Endothelial cell of umbilical vein (primary cell): ENCODE results near the gene PDE3A. TPM values are rescaled to one million over a fixed set of nuclear protein-coding genes. Genes with fewer than 3 reads are reported as not detected.

ENCODE experiments used
- BruUV-seq: library from RNA; stranded (reverse); fragments of 400-500 nt; replicated peaks from 2 replicates; lab custom pipeline; 2021; lab: Mats Ljungman, UMichigan
- CTCF ChIA-PET: fragments of 300-600, 350-600 bp; sonication (Branson Sonifier 250); formaldehyde crosslinking; loops from one replicate; lab custom pipeline; 2021; ENCODE audit warnings: antibody characterized with exemption, inconsistent platforms; lab: Charles Lee
- POLR2A ChIA-PET: fragments of 300-600, 350-600 bp; sonication (Branson Sonifier 250); formaldehyde crosslinking; loops from one replicate; lab custom pipeline; 2021; ENCODE audit warnings: antibody characterized with exemption, inconsistent platforms; lab: Charles Lee
- DNase-seq: peaks from one replicate; pipeline ENCODE4 v3.0.0-alpha.2; 2011; ENCODE audit warnings: low read depth, low spot score
- FAIRE-seq: peaks from 2 replicates; lab custom pipeline; 2011; peaks lifted over from hg19 to GRCh38; lab: Jason Lieb, UNC
- H2AFZ ChIP-seq: 2 replicates; pipeline ENCODE4 v1.6.0; 2012; ENCODE audit warnings: low read depth, low read length, control low read depth, inconsistent platforms
- H3K27ac ChIP-seq: 2 replicates; pipeline ENCODE4 v1.5.1; 2011; ENCODE audit warnings: low read depth, mild to moderate bottlenecking, control low read depth, low read length, moderate library complexity; ENCODE audit not compliant: insufficient read depth
- H3K27me3 ChIP-seq, 2 experiments: 2 replicates each; pipeline versions ENCODE4 v1.6.0 to v1.6.1; 2011; ENCODE audit warnings: low read length in 2 of 2, mixed read lengths in 1 of 2; ENCODE audit not compliant: control insufficient read depth in 2 of 2, insufficient read depth in 2 of 2
- H3K36me3 ChIP-seq, 2 experiments: 2 replicates in 1 of 2; 3 replicates in 1 of 2; pipeline ENCODE4 v1.5.1; 2011; ENCODE audit warnings: low read length in 2 of 2, mild to moderate bottlenecking in 1 of 2, moderate library complexity in 1 of 2; ENCODE audit not compliant: control insufficient read depth in 2 of 2, insufficient read depth in 2 of 2; ENCODE audit errors: extremely low read depth in 1 of 2
- H3K4me1 ChIP-seq: 3 replicates; pipeline ENCODE4 v1.5.1; 2011; ENCODE audit warnings: mild to moderate bottlenecking, low read length; ENCODE audit not compliant: control insufficient read depth, insufficient read depth; ENCODE audit errors: extremely low read depth
- H3K4me2 ChIP-seq: 2 replicates; pipeline ENCODE4 v1.6.1; 2011; ENCODE audit warnings: low read length, control low read depth, mixed read lengths; ENCODE audit not compliant: insufficient read depth
- H3K4me3 ChIP-seq, 3 experiments: fragments of 200-600 bp in 1 of 3; sonication (generic), shearing (Covaris generic) in 1 of 3; replicated peaks in 1 of 3; 2 replicates each; pipeline ENCODE4 v1.5.1; 2011 to 2016; ENCODE audit warnings: control low read depth in 3 of 3, low read length in 3 of 3, mild to moderate bottlenecking in 2 of 3, inconsistent platforms in 1 of 3, low read depth in 1 of 3, moderate library complexity in 1 of 3; ENCODE audit not compliant: insufficient read depth in 1 of 3
- H3K79me2 ChIP-seq: 2 replicates; pipeline ENCODE4 v1.6.0; 2012; ENCODE audit warnings: low read length, inconsistent platforms; ENCODE audit not compliant: control insufficient read depth, insufficient read depth
- H3K9ac ChIP-seq: replicated peaks from 2 replicates; pipeline ENCODE3; 2011; ENCODE audit warnings: low read length, control low read depth; ENCODE audit not compliant: insufficient read depth; ENCODE audit errors: extremely low read depth
- H3K9me1 ChIP-seq: replicated peaks from 3 replicates; pipeline ENCODE4 v1.6.0; 2011; ENCODE audit warnings: mild to moderate bottlenecking, low read length; ENCODE audit not compliant: control insufficient read depth, insufficient read depth; ENCODE audit errors: extremely low read depth
- H3K9me3 ChIP-seq: replicated peaks from 2 replicates; pipeline ENCODE4 v1.5.1; 2012; ENCODE audit warnings: low read length, inconsistent platforms; ENCODE audit not compliant: control insufficient read depth, insufficient read depth
- H4K20me1 ChIP-seq: replicated peaks from 2 replicates; pipeline ENCODE3; 2011; ENCODE audit warnings: mild to moderate bottlenecking, low read length; ENCODE audit not compliant: control insufficient read depth, insufficient read depth; ENCODE audit errors: extremely low read depth
- CTCF ChIP-seq, 2 donors: IDR thresholded peaks; 1 replicate in 1 of 2; 2 replicates in 1 of 2; pipeline ENCODE4 v1.5.1; 2011; ENCODE audit warnings: low read length in 2 of 2, mild to moderate bottlenecking in 2 of 2, moderate library complexity in 2 of 2, control low read depth in 1 of 2, inconsistent platforms in 1 of 2, low read depth in 1 of 2; ENCODE audit not compliant: insufficient read depth in 1 of 2; ENCODE audit errors: extremely low read depth in 1 of 2
- EZH2 ChIP-seq: IDR thresholded peaks from 2 replicates; pipeline ENCODE4 v1.6.1; 2012; ENCODE audit warnings: borderline replicate concordance, low read depth, mild to moderate bottlenecking, moderate library complexity, low read length, inconsistent platforms; ENCODE audit not compliant: severe bottlenecking
- FOS ChIP-seq: IDR thresholded peaks from 2 replicates; pipeline ENCODE4 v1.6.1; 2011; ENCODE audit warnings: mild to moderate bottlenecking, low read length, moderate library complexity, borderline replicate concordance; ENCODE audit not compliant: insufficient read depth
- GATA2 ChIP-seq: IDR thresholded peaks from 2 replicates; pipeline ENCODE4 v1.7.0; 2011; ENCODE audit warnings: low read depth, mild to moderate bottlenecking, moderate library complexity, mixed read lengths, low read length; ENCODE audit not compliant: insufficient read length, insufficient read depth
- JUN ChIP-seq: IDR thresholded peaks from 2 replicates; pipeline ENCODE4 v1.6.1; 2011; ENCODE audit warnings: borderline replicate concordance, low read depth; ENCODE audit not compliant: insufficient read length, insufficient read depth
- MAX ChIP-seq: IDR thresholded peaks from 2 replicates; pipeline ENCODE4 v1.6.1; 2011; ENCODE audit not compliant: insufficient read depth, insufficient read length
- MYC ChIP-seq: IDR thresholded peaks from one replicate; pipeline ENCODE4 v1.6.1; 2011; ENCODE audit warnings: mild to moderate bottlenecking, low read depth, low read length
- POLR2A ChIP-seq: IDR thresholded peaks from 2 replicates; pipeline ENCODE4 v1.6.1; 2012; ENCODE audit warnings: low read depth, mild to moderate bottlenecking, control low read depth, low read length
- POLR2AphosphoS5 ChIP-seq: IDR thresholded peaks from 2 replicates; pipeline ENCODE4 v1.6.1; 2012; ENCODE audit warnings: low read depth, mild to moderate bottlenecking, control low read depth, low read length, moderate library complexity; ENCODE audit not compliant: insufficient read depth
- dilution Hi-C: fragments of 300-500 bp; cut with MboI; formaldehyde crosslinking; loops from one replicate; pipeline ENCODE4 v1.15.0; 2019; ENCODE audit warnings: low sequenced_read_pairs; ENCODE audit not compliant: extremely low pct_ligation_motif_present
- intact Hi-C: fragments of 100-400 bp; cut with micrococcal nuclease; formaldehyde crosslinking; loops from one replicate; pipeline ENCODE4 v1.10.0; 2022
- polyA plus RNA-seq, 4 experiments: library from polyadenylated mRNA; depleted of rRNA in 3 of 4; stranded (reverse) in 3 of 4; unstranded in 1 of 4; fragments of >200 nt; gene quantifications; 2 replicates each; pipeline versions ENCODE4 v1.2.1 to v1.2.3, GENCODE V29; 2011 to 2012; ENCODE audit warnings: missing spikeins in 1 of 4
- total RNA-seq: library from RNA; stranded (reverse); gene quantifications from 2 replicates; pipeline ENCODE4 v1.2.3, GENCODE V29; 2021

The PDE3A gene
- total and polyA plus RNA-seq, 2 donors (not counting 3 experiments of a cell fraction or from before 2014, with no cell fraction given) = 14.0 to 27.4 TPM

GRCh38 chr12:20474016-20474415, 105.7 kb downstream of the PDE3A start:
- Histone ChIP-seq H4K20me1 (no peaks in the 10 kb centered on the region), H3K4me1 (peaks cover 13% of the 10 kb centered on the region), H3K9me1 (peaks cover 2% of the 10 kb centered on the region), H3K4me3 (no peak overlapping the region), H3K4me2 (no peak overlapping the region), H3K27ac (no peak overlapping the region), H3K27me3 (no peaks in the 10 kb centered on the region), H3K79me2 (peaks cover 13% of the 10 kb centered on the region), H2AFZ (no peak overlapping the region), H3K9me3 (no peaks in the 10 kb centered on the region), H3K9ac (no peak overlapping the region), H3K36me3 (peaks cover 0 to 2% of the 10 kb centered on the region in 2 experiments)
- no peak for FAIRE-seq
- TF ChIP-seq CTCF (IDR thresholded peaks at IDR 0.05; ENCODE audit: extremely low read depth in 1 of 2, insufficient read depth in 1 of 2, low read depth in 1 of 2, low read length in 2 of 2) = no peak
- no peak for TF ChIP-seq FOS
- TF ChIP-seq MYC = no peak
- no peak for TF ChIP-seq POLR2AphosphoS5
- no peak for TF ChIP-seq GATA2
- no peak for TF ChIP-seq MAX
- TF ChIP-seq EZH2 = no peak
- TF ChIP-seq POLR2A = no peak
- TF ChIP-seq JUN = no peak
- ChIA-PET POLR2A (no interaction called here), CTCF (interaction anchor here (0.7 to 2.4 kb wide), 2 partner anchors 8 to 151 kb away, joined by 3 to 5 read pairs; no protein-coding TSS in a partner anchor)
- dilution Hi-C loops (no loop called here), intact Hi-C loops (no loop called here)
- DNase-seq = no peak
- BruUV-seq = no TSS peak
